ENCODE data around the gene ITPR3.
A peak's percentile ranks its signal among the peaks of the same experiment; 100 is the strongest.

Gene ITPR3

DNA sequence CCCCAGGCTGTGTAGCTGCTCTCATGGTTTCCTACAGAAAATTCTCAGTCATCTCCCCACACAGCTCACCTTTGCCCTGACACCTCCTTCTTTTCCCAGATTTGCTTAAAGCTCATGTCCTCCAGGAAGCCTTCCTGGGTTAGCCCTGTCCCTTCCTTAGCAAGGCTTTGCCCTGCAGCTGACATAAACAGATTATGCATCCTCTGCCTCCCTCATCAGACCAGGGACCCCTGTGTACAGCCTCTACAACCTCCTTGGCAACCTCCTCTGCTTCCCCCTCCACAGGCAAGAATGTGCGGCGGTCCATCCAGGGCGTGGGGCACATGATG lies 50.6 kb downstream of the ITPR3 start:
- no peak for DNase-seq

DNA sequence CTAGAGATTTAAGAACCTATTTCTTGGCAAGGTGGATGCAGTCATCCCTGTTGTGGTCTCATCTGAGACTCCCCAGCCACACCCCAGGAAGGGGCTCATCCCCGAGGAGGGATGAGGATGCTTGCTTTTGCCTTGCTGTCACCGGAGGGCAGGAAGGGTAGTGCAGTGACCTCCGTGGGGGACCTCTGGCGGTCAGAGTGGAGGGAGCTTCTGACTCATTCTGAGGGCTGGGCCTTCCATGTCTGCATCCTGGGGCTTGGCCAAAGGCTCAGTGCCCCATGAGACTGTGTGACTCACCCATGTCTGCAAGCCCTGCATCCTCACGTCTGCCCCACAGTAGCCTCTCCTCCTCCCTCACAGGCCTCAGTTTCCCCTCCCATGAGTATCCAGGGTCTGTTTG lies 51.7 kb downstream of the ITPR3 start:
- no peak for DNase-seq

DNA sequence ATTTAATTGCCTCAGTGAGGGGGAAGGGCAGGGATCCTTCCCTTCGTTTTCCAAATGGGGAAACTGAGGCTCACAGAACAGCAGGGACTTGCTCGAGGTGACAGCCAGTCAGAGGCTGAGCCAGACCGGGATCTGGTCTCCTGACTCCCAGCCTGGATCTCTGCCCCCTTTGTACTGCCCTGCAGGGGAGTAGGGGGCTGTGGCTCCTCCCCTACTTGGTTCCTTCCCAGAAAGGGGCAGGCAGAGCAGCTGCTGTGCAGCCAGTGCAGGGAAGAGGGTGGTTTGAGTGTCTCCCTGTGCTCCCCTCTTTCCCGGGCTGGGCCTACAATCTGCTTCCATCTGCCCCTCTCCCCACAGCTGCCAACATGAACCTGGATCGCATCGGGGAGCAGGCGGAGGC lies 52.7 kb downstream of the ITPR3 start:
- DNase-seq: no peak

DNA sequence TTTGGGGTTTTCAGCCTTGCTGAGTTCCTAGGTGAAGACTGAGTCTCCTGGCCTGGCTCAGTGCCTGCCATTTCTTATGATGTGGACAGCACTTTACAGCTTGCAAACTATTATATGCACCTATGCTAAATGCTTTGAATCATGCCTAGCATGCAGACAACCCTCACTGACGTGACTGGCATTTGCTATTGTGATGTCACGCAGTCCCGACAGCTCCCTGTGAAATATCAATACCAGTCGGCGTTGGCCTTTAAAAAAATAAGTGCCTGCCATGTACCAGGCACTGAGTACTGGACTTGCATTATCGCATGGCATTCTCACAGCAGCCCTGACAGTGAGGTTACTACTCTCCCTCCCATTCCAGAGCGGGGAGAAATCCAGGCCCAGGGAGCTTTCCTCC lies 54.8 kb downstream of the ITPR3 start:
- DNase-seq: no peak

DNA sequence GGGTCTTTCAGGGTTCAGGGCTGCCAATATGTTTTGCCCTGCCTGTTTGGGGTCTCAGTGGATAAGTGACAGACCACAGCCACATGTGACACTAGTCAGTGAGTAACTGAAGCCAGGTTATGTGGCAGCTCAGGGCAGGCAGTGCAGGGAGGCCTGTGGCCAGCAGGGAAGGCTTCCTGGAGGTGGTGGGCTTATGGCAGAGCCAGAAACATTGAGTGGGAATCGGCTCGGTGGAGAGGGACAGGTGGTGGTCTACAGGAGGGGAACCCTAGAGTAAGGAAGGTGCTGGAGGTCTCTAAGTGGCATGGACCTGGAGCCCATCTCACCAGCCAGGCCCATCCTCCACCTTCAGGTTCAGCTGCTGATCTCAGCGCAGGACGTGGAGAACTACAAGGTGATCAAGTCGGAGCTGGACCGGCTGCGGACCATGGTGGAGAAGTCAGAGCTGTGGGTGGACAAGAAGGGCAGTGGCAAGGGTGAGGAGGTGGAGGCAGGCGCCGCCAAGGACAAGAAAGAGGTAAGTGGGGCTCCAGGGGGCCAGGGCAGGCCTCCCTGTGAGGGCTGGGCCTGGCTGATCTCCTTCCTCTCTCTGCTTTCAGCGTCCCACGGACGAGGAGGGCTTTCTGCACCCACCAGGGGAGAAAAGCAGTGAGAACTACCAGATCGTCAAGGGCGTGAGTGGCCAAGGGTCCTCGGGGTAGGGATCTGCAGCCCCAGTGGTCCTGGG lies 55.5 kb downstream of the ITPR3 start:
- DNase-seq: no peak

DNA sequence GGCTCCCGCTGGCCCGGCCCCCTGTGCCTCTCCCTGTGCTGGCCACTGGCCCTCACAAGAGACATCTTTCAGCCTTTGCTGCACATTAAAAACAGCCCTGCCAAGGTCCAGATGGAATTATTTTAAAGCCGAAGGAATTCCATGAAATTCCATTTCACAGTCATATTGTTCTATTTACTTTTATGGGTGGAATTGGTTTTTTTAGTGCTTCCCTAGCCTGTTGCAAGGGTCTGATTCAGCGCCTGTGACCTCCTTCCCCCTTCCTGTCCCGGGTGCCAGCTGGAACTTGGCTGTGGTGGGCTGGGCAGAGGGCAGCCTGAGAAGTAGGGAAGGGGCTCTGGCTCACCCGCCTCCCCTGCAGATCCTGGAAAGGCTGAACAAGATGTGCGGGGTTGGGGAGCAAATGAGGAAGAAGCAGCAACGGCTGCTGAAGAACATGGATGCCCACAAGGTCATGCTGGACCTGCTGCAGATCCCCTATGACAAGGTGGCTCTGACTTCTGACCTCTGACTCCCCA lies 56.1 kb downstream of the ITPR3 start:
- no peak for DNase-seq

DNA sequence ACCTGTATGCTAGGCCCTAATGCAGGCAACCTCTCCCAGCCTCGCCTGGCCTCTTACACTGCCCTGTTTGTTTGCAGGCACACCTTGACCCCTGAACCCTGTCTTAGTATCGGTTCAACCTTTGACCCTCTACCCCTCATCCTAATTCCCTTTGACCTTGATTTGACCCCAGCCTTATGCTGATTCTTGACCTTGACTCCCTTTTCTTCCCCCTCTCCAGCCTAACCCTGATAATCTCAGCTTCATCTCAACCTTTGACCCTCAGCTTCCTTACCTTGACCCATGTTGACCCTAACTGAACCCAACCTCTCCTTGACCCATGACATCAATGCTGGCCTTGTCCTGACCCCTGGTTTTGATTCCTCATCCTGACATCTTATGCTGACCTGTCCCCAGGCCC lies 56.6 kb downstream of the ITPR3 start:
- no peak for DNase-seq

DNA sequence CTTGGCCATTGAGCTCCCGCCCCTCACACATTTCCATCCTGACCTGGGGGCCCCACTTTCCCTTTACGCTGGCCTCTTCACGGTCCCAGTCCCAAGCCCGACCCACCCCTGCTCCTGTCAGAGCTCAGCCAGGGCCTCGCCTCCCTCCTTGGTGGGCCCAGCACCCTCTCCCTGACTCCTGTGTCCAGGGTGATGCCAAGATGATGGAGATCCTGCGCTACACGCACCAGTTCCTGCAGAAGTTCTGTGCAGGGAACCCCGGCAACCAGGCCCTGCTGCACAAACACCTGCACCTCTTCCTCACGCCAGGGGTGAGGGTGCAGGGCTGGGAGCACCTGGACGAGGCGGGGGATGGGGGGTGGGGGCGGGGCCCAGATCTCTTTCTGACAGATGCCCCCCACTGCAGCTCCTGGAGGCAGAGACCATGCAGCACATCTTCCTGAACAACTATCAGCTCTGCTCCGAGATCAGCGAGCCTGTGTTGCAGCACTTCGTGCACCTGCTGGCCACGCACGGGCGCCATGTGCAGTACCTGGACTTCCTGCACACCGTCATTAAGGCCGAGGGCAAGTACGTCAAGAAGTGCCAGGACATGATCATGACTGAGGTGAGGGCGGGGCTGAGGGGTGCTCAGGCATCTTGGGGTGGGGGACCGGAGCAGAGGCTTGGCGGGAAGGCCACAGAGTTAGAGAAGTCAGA lies 57.3 kb downstream of the ITPR3 start:
- no peak for DNase-seq

DNA sequence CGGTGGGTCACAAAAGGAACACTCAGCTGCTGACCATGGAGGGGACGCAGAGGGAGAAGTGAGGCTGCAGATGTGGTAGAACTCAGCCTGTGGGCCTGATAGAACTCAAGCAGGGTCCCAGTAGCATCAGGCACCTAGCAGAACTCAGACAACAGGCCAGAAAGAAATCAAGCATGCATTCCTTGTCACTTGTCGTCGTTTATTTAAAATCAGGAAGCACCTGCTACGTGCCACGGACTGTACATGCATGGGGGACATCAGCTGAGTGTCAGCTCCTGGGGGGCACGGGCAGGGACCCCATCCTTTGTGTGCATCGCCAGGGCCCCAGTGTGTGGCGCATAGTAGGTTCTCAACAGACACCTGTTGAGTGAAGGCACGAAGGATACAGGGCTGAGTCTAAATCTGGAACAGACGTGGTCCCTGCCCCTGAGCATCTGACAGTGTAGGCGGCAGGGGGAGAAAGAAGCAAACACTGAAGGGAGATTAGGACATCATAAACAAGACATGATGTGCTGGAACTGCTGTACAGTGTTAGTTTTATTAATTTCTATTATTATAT lies 57.9 kb downstream of the ITPR3 start:
- no peak for DNase-seq

DNA sequence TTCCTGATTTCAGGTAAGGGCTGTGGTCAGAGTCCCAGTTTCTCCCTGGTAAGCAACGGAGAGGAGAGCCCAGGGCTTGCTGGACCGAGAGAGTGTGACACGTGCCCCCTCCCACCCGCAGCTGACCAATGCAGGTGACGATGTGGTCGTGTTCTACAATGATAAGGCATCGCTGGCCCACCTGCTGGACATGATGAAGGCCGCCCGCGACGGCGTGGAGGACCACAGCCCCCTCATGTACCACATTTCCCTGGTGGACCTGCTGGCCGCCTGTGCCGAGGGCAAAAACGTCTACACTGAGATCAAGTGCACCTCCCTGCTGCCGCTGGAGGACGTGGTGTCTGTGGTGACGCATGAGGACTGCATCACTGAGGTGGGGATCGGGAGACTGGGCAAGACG lies 58.6 kb downstream of the ITPR3 start:
- DNase-seq: no peak

DNA sequence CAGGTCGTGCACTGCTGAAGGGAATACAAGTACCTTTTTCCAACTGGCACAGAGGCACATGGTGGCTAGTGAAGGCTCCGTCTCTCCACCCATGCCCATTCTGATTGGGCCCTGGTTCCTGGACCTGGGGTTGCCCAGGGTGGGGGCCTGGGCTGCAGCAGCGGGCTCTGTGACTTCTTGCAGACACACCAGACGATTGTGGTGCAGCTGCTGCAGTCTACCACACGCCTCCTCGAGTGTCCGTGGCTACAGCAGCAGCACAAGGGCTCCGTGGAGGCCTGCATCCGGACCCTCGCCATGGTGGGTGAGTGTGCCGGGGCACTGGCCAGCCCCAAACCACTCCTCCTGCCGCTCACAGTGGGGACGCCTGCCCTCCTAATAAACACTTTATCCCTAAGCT lies 61.2 kb downstream of the ITPR3 start:
- no peak for DNase-seq

DNA sequence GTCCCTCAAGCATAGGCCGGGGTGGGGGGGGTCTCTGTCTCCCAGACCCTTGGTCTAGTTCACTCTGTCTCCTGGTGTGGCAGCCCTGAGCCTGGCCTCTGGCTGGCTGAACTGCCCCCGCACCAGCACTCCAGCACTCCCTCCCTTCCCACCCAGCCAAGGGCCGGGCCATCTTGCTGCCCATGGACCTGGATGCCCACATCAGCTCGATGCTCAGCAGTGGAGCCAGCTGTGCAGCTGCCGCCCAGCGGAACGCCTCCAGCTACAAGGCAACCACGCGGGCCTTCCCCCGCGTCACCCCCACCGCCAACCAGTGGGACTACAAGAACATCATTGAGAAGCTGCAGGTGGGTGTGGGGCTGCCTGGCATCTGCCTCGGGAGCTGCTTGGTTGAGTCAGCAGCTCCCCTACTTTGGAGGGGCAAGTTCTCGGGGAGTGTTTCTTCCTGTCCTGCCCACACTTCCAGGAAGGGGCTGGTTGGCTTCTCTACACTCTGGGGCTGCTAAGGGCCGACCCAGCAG lies 62.0 kb downstream of the ITPR3 start:
- DNase-seq: peak; percentile 61

DNA sequence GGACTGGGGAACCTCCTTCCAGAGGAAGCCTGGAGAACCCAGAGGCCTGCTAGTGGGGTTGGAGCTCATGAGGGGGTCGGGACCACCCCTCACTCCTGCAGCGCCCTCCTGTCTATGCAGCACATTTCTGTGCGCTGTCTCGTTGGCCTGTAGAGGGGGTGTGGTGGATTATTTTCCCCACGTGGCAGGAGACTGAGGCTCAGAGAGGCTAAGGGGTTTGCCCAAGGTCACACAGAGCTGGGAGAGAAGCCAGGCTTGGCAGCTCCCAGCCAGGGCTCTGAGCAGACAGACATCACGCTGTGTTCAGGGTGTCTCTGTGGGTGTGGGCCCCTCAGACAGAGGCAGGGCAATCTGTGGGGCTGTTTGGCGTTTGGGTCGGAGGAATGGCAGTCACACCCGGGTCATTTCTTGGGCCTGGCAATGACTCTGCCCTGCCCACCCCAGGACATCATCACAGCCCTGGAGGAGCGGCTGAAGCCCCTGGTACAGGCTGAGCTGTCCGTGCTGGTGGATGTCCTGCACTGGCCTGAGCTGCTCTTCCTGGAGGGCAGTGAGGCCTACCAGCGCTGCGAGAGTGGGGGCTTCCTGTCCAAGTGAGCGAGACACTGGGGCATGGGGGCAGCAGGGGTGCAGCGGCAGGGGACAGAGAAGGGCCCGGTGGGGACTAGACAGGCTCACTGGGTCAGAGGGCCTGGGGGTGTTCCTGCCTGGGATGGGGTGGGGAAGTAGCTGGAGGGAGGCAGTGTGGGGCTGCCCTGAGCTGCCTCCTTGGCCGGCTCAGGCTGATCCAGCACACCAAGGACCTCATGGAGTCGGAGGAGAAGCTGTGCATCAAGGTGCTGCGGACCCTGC lies 62.7 kb downstream of the ITPR3 start:
- no peak for DNase-seq

DNA sequence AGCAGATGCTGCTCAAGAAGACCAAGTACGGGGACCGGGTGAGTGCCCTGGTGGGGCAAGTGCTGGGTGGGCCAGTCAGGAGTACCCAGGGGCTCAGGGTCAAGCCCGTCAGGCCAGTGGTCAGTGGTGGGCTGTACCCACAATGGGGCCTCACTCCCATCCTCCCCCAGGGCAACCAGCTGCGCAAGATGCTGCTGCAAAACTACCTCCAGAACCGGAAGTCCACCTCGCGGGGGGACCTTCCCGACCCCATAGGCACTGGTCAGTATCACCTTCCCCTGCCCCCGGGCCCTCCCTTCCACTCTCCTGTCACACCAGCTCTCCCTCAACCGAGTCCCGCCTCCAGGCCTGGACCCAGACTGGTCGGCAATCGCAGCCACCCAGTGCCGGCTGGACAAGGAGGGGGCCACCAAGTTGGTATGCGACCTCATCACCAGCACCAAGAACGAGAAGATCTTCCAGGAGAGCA lies 63.3 kb downstream of the ITPR3 start:
- DNase-seq: no peak

DNA sequence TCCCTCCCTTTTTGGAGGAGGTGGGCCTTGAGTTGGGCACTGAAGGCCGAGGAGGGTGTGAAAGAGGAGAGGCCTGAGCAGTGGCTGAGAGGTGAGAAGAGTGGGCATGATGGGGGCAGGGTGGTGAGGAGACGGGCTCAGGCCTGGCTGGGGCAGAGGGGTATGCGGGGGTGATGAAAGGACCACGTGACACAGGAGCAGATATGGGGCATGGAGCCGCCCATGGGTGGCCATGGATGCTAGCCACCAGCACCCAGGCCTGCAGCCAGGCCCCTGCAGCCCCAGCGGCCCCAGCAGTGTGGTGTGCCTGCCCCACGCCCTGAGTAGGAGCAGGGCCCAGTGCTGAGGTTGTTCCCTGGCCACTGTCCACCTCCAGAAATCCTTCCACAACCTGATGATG lies 63.9 kb downstream of the ITPR3 start:
- no peak for DNase-seq

DNA sequence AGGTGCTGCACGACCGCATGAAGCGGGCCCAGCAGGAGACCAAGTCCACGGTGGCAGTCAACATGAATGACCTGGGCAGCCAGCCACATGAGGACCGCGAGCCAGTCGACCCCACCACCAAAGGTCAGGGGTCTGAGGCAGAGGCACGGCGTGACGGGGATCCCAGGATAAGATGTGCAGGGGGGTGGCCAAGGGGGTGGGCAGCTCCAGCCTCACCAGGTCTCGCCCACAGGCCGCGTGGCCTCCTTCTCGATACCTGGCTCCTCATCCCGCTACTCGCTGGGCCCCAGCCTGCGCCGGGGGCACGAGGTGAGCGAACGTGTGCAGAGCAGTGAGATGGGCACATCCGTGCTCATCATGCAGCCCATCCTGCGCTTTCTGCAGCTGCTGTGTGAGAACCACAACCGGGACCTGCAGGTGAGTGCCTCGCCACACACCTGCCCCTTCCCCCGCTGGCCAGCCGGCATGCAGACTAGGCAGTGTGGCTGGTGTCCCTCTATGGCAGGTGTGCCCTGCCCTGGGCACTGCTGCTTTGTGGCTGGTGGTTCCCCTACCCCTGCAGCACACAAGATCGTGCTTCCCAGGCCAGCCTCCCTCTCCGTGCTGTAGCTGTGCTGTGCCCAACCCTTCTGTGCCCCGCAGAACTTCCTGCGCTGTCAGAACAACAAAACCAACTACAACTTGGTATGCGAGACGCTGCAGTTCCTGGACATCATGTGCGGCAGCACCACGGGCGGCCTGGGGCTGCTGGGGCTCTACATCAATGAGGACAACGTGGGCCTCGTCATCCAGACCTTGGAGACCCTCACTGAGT lies 64.5 kb downstream of the ITPR3 start:
- DNase-seq: no peak

DNA sequence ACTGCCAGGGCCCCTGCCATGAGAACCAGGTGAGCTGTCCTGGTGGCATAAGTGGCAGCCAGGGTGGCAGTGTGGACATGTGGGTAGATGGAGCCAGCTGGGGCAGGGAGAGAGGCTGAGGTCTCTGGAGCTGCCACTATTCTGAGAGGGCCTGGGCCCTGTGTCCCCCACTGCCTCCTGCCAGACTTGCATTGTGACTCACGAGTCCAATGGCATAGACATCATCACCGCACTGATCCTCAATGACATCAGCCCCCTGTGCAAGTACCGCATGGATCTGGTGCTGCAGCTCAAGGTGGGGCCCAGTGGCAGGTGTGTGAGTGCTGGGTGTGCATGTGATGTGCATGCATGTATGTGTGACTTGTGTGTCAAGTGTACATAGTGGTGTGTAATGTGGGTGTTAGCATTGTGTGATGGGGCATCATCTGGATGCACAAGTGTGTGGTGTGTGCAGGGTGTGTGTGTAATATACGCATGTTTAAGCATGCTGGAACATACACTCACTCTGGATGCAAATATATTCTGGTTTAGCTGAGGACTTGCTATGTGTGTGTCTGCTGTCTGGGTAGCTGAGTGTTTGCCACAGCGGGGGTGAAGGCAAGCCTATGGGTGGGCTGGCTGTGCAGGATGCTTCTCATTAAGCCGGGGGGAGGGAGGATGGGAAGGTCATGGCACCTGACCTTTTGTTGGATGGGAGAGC lies 65.3 kb downstream of the ITPR3 start:
- DNase-seq: no peak

DNA sequence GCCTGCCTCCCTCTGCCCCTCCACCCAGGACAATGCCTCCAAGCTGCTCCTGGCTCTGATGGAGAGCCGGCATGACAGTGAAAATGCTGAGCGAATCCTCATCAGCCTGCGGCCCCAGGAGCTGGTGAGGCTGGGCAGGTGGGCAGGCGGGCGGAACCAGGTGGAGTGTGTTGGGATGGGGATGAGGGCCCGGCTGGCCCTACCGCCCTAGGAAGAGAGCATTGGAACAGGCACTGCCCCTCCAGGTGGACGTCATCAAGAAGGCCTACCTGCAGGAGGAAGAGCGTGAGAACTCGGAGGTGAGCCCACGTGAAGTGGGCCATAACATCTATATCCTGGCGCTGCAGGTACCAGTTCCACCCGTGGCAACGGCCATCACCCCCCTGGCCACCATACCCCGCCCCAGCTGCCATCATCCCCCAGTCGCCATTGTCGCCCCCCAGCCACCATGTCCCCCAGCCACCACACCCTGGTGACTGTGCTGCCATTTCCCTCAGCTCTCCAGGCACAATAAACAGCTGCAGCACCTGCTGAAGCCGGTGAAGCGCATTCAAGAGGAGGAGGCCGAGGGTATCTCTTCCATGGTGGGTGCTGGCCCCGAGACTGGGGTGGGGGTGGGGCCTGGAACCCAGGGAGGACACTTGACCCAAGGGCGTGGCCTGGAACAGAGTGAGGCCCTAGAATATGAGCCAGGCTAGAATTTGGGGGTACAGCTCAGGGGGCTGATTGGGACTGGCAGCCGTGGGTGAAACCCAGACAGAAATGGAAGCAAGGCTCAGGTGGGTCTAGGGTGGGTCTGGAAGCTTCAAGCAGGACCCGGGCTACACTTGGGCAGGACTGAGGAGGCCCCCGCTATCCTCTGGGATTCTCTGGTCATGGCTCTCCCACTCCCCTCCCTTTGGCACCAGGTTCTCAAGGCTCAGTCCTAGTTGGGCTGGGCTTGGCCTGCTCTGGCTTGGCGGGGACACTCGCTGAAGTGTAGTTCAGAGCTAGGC lies 66.2 kb downstream of the ITPR3 start:
- DNase-seq: no peak

DNA sequence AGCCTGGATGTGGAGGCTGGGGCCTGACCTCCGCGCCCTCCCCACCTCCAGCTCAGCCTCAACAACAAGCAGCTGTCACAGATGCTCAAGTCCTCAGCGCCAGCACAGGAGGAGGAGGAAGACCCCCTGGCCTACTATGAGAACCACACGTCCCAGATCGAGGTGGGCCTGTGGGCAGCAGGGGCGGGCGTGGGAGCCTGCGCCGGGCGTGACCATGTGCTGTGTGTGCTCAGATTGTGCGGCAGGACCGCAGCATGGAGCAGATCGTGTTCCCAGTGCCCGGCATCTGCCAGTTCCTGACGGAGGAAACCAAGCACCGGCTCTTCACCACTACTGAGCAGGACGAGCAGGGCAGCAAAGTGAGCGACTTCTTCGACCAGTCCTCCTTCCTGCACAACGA lies 66.9 kb downstream of the ITPR3 start:
- DNase-seq: no peak

DNA sequence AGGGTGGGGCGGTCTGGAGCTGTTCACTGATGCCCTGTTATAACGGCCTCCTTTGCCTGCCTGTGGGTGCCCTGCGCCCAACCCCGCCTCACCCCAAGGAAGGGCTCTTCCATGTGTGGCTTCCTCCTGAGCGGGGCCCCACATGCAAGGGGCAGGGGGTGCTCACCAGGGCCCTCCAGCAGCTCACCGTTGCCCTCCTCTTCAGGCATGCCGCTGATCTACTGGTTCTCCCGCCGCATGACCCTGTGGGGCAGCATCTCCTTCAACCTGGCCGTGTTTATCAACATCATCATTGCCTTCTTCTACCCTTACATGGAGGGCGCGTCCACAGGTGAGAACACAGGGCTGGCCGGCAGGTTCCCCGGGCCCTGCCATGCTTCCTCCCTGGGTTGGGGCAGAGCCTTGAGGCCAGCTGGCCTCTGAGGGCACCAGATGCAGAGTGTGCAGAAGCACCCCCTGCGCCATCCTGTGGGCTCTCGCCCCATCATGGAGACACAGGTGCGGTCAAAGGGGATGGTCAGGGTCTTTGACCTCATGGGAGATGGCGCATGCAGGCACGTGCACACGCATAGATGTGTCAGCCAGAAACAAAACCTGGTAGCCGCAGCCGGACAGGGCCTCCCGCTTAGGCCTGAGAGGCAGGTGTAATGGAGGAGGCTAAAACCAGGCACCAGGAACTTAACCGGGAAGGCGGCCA lies 67.5 kb downstream of the ITPR3 start:
- DNase-seq: no peak
